ENCODE results near the gene SH3BGRL3. TPM values are rescaled to one million over a fixed set of nuclear protein-coding genes. Genes with fewer than 3 reads are reported as not detected.

Gene SH3BGRL3
- total RNA-seq, 2 donors from 2014 or later = 79.2 to 137 TPM

GRCh38 chr1:26317146-26317545 is 37.3 kb downstream of the SH3BGRL3 start:
- Histone ChIP-seq H3K9me3 (no peaks in the 10 kb centered on the region), H3K27me3 (replicated peaks; ENCODE audit: insufficient read depth) (no peaks in the 10 kb centered on the region), H3K4me3 (no peak overlapping the region), H3K36me3 (no peaks in the 10 kb centered on the region), H3K4me1 (ENCODE audit: control insufficient read depth in 1 of 2, low read depth in 2 of 2) (no peaks in the 10 kb centered on the region), H3K27ac (no peak overlapping the region)
- DNase-seq (ENCODE audit: low spot score) (no peak), ATAC-seq (ENCODE audit: insufficient number of reproducible peaks, low FRiP score, low read depth) (no peak)
- no peak for TF ChIP-seq CTCF (IDR thresholded peaks at IDR 0.05)

- Histone ChIP-seq H3K27me3 (replicated peaks; ENCODE audit: insufficient read depth) (no peaks in the 10 kb centered on the region), H3K4me3 (peak within 1 kb of the TSS; percentile 42), H3K36me3 (no peaks in the 10 kb centered on the region), H3K9me3 (no peaks in the 10 kb centered on the region), H3K4me1 (ENCODE audit: control insufficient read depth in 1 of 2, low read depth in 2 of 2) (no peaks in the 10 kb centered on the region), H3K27ac (no peak within 1 kb of the TSS)
- ATAC-seq (ENCODE audit: insufficient number of reproducible peaks, low FRiP score, low read depth) (no peak), DNase-seq (ENCODE audit: low spot score) (no peak)
- TF ChIP-seq CTCF (IDR thresholded peaks at IDR 0.05) = no peak
Measured at GRCh38 chr1:26317612-26318337, 37.9 kb downstream of the SH3BGRL3 start, which contains the start of gene CD52. CD52 (plus strand) TSS chr1:26317958; CDS start chr1:26318018, 60 bp downstream.

- no peaks in the 10 kb centered on the region for H3K36me3 ChIP-seq
- ATAC-seq (ENCODE audit: insufficient number of reproducible peaks, low FRiP score, low read depth) (no peak), DNase-seq (ENCODE audit: low spot score) (no peak)
- H3K9me3 ChIP-seq = no peaks in the 10 kb centered on the region
- H3K4me1 ChIP-seq (ENCODE audit: control insufficient read depth in 1 of 2, low read depth in 2 of 2) = no peaks in the 10 kb centered on the region
- TF ChIP-seq CTCF (IDR thresholded peaks at IDR 0.05) = no peak
- no peak overlapping the region for H3K27ac ChIP-seq
- peak overlapping the region; percentile 42 for H3K4me3 ChIP-seq
- no peaks in the 10 kb centered on the region for H3K27me3 ChIP-seq (replicated peaks; ENCODE audit: insufficient read depth)
Measured at GRCh38 chr1:26318338-26319064, 38.6 kb downstream of the SH3BGRL3 start.

- Histone ChIP-seq H3K27me3 (replicated peaks; ENCODE audit: insufficient read depth) (no peaks in the 10 kb centered on the region), H3K27ac (no peak overlapping the region), H3K4me3 (no peak overlapping the region)
Measured at GRCh38 chr1:26320896-26321295, 41.0 kb downstream of the SH3BGRL3 start.

More at GRCh38 chr1:26320896-26321295, 41.0 kb downstream of the SH3BGRL3 start:
- Histone ChIP-seq H3K36me3 (no peaks in the 10 kb centered on the region), H3K9me3 (no peaks in the 10 kb centered on the region), H3K4me1 (ENCODE audit: control insufficient read depth in 1 of 2, low read depth in 2 of 2) (no peaks in the 10 kb centered on the region)
- DNase-seq (ENCODE audit: low spot score) = no peak
- ATAC-seq (ENCODE audit: insufficient number of reproducible peaks, low FRiP score, low read depth) = no peak
- TF ChIP-seq CTCF (IDR thresholded peaks at IDR 0.05) = no peak

All from thoracic aorta (tissue), 2 donors.